ENCODE results near the gene MUC16. TPM values are rescaled to one million over a fixed set of nuclear protein-coding genes. Genes with fewer than 3 reads are reported as not detected.
A peak's percentile ranks its signal among the peaks of the same experiment; 100 is the strongest.

MUC16 gene
- total RNA-seq, 1 experiment from 2014 or later: 0.15 TPM

DNA sequence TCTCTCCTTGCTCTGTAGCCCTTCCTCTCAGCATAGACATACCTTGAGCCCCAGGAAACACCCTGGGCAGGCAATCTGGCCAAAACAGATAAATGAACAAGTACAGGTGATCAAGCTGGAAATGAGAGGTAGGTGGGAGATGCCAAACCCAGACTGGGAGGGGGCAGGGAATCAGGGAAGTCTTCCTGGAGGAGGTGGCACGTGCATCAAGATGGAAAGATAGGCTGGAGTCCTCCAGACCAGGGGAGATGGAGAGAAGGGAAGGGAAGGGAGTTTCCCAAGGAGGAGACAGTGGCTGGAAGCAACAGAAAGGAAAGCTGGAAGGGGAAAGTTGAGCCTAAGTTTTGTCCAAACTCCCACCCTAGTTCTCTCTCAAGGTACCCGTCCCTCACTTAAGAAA, 1.7 kb upstream of the MUC16 start:
- TF ChIP-seq EZH2 (IDR thresholded peaks at IDR 0.05; ENCODE audit: low read length, unreplicated experiment) (no peak), CTCF (conservative IDR thresholded peaks at IDR 0.05; ENCODE audit: low read depth, low read length) (no peak), EZH2phosphoT487 (IDR thresholded peaks at IDR 0.05; ENCODE audit: borderline replicate concordance, low read length) (no peak)
- Histone ChIP-seq H3K9ac (ENCODE audit: low read length) (no peak overlapping the region), H2AFZ (ENCODE audit: low read length) (no peak overlapping the region), H3K4me1 (ENCODE audit: insufficient read depth, low read length) (peaks cover 10% of the 10 kb centered on the region), H3K27me3 (ENCODE audit: low read length) (no peaks in the 10 kb centered on the region), H3K4me2 (ENCODE audit: low read length) (no peak overlapping the region), H4K20me1 (ENCODE audit: low read length) (no peaks in the 10 kb centered on the region), H3K27ac (ENCODE audit: low read length) (no peak overlapping the region), H3K4me3 (ENCODE audit: low read length) (no peak overlapping the region), H3K9me3 (ENCODE audit: low read length) (no peaks in the 10 kb centered on the region), H3K79me2 (ENCODE audit: low read length) (no peaks in the 10 kb centered on the region), H3K9me2 (replicated peaks; ENCODE audit: low read length) (no peaks in the 10 kb centered on the region), H3F3A (ENCODE audit: low read length, unreplicated experiment) (no peaks in the 10 kb centered on the region), H3K36me3 (ENCODE audit: low read depth, low read length) (no peaks in the 10 kb centered on the region)
- DNase-seq (no peak), ATAC-seq (no peak)
- intact Hi-C loops (cut with micrococcal nuclease): no loop called here
- ChIA-PET POLR2A (ENCODE audit: unreplicated experiment) (no interaction called here), CTCF (no interaction called here)
- BruUV-seq (replicated peaks): no TSS peak

GRCh38 chr19:9010693-9011092, 484 bp upstream of the MUC16 start:
- no peak overlapping the region for H3K9ac ChIP-seq (ENCODE audit: low read length)
- no peaks in the 10 kb centered on the region for H3K27me3 ChIP-seq (ENCODE audit: low read length)
- H4K20me1 ChIP-seq (ENCODE audit: low read length): no peaks in the 10 kb centered on the region
- peaks cover 10% of the 10 kb centered on the region for H3K4me1 ChIP-seq (ENCODE audit: insufficient read depth, low read length)
- DNase-seq (no peak), ATAC-seq (no peak)
- intact Hi-C loops (cut with micrococcal nuclease): no loop called here
- ChIA-PET CTCF (no interaction called here), POLR2A (ENCODE audit: unreplicated experiment) (no interaction called here)
- no peaks in the 10 kb centered on the region for H3K9me3 ChIP-seq (ENCODE audit: low read length)
- H3F3A ChIP-seq (ENCODE audit: low read length, unreplicated experiment): no peaks in the 10 kb centered on the region
- BruUV-seq (replicated peaks): no TSS peak
- no peak overlapping the region for H3K27ac ChIP-seq (ENCODE audit: low read length)
- TF ChIP-seq EZH2 (IDR thresholded peaks at IDR 0.05; ENCODE audit: low read length, unreplicated experiment) (no peak), EZH2phosphoT487 (IDR thresholded peaks at IDR 0.05; ENCODE audit: borderline replicate concordance, low read length) (no peak), CTCF (conservative IDR thresholded peaks at IDR 0.05; ENCODE audit: low read depth, low read length) (no peak)
- H3K79me2 ChIP-seq (ENCODE audit: low read length): no peaks in the 10 kb centered on the region
- H3K36me3 ChIP-seq (ENCODE audit: low read depth, low read length): no peaks in the 10 kb centered on the region
- H3K9me2 ChIP-seq (replicated peaks; ENCODE audit: low read length): no peaks in the 10 kb centered on the region
- H2AFZ ChIP-seq (ENCODE audit: low read length): no peak overlapping the region
- H3K4me2 ChIP-seq (ENCODE audit: low read length): peak overlapping the region; percentile 73
- peak overlapping the region; percentile 61; the same call in 1 of the 2 replicates for H3K4me3 ChIP-seq (ENCODE audit: low read length)

DNA sequence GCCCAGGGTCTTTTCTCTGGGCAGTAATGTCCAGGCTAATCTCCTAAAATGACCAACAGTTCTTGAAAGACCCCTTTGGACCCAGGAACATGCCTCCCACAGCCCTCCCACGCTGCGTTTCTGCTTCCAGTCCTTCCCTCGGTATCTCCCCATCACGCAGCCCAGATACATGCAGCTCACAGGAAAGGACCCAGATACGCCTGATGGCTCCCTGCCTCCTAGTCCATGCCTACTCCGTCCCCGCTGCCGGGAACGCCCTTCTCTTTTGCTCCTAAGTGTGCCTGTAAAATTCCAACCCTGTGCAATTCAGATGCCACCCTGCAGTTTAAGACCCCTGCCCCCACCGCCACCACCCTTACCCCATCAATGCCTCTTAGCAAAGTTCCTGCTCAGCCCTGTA, 778 bp downstream of the MUC16 start:
- no peak for DNase-seq
- ATAC-seq: peak; percentile 24; the same call in 1 of the 2 replicates

More for the DNA sequence above, 778 bp downstream of the MUC16 start:
- CTCF ChIA-PET: no interaction called here
- peaks cover 10% of the 10 kb centered on the region for H3K4me1 ChIP-seq (ENCODE audit: insufficient read depth, low read length)
- no peaks in the 10 kb centered on the region for H3K79me2 ChIP-seq (ENCODE audit: low read length)
- TF ChIP-seq EZH2 (IDR thresholded peaks at IDR 0.05; ENCODE audit: low read length, unreplicated experiment) (no peak), CTCF (conservative IDR thresholded peaks at IDR 0.05; ENCODE audit: low read depth, low read length) (no peak), EZH2phosphoT487 (IDR thresholded peaks at IDR 0.05; ENCODE audit: borderline replicate concordance, low read length) (no peak)
- intact Hi-C loops (cut with micrococcal nuclease): no loop called here
- H3K9me2 ChIP-seq (replicated peaks; ENCODE audit: low read length): no peaks in the 10 kb centered on the region
- no peaks in the 10 kb centered on the region for H3K9me3 ChIP-seq (ENCODE audit: low read length)
- no peaks in the 10 kb centered on the region for H3F3A ChIP-seq (ENCODE audit: low read length, unreplicated experiment)
- H2AFZ ChIP-seq (ENCODE audit: low read length): peak overlapping the region; percentile 53
- no peaks in the 10 kb centered on the region for H3K27me3 ChIP-seq (ENCODE audit: low read length)
- no peak overlapping the region for H3K27ac ChIP-seq (ENCODE audit: low read length)
- H3K4me3 ChIP-seq (ENCODE audit: low read length): peak overlapping the region; percentile 61
- no TSS peak for BruUV-seq (replicated peaks)
- no peak overlapping the region for H3K9ac ChIP-seq (ENCODE audit: low read length)
- H3K4me2 ChIP-seq (ENCODE audit: low read length): peak overlapping the region; percentile 73
- H4K20me1 ChIP-seq (ENCODE audit: low read length): no peaks in the 10 kb centered on the region
- POLR2A ChIA-PET (ENCODE audit: unreplicated experiment): interaction anchor here (0.6 kb wide), 1 partner anchor 178 kb away, joined by 4 read pairs; no protein-coding TSS in a partner anchor
- no peaks in the 10 kb centered on the region for H3K36me3 ChIP-seq (ENCODE audit: low read depth, low read length)
